Esophagus squamous epithelium (tissue), 5 donors: ENCODE results near the gene TWIST2. TPM values are rescaled to one million over a fixed set of nuclear protein-coding genes. Genes with fewer than 3 reads are reported as not detected.

Experiments used
- DNase-seq: peaks from one replicate; lab custom pipeline; 2025; lab: John Stamatoyannopoulos, UW
- H3K27ac ChIP-seq, 4 donors: fragments of 200-600 bp; sonication (generic); one replicate each; pipeline ENCODE4 v1.5.1; 2016 to 2019; ENCODE audit warnings: mild to moderate bottlenecking in 1 of 4
- H3K27me3 ChIP-seq, 4 donors: fragments of 200-600 bp; sonication (generic); 1 replicate in 3 of 4; 2 replicates in 1 of 4; pipeline versions ENCODE4 v1.5.1 to v1.6.0; 2017 to 2021; ENCODE audit warnings: antibody characterized with exemption in 1 of 4
- H3K36me3 ChIP-seq, 3 donors: fragments of 200-600 bp; sonication (generic); one replicate each; pipeline ENCODE4 v1.5.1; 2016 to 2019
- H3K4me1 ChIP-seq, 3 donors: fragments of 200-600 bp; sonication (generic); one replicate each; pipeline ENCODE4 v1.5.1; 2017 to 2019
- H3K4me3 ChIP-seq, 4 donors: fragments of 200-600 bp; sonication (generic); 1 replicate in 3 of 4; 2 replicates in 1 of 4; pipeline ENCODE4 v1.5.1; 2016 to 2019; ENCODE audit warnings: mild to moderate bottlenecking in 2 of 4, moderate library complexity in 1 of 4
- H3K9me3 ChIP-seq, 3 donors: fragments of 200-600 bp; sonication (generic); one replicate each; pipeline ENCODE4 v1.5.1; 2016 to 2019
- CTCF ChIP-seq, 6 experiments: fragments of 450-650 bp in 4 of 6; fragments of 200-600 bp in 2 of 6; sonication (generic) in 2 of 6; IDR thresholded peaks; one replicate each; pipeline ENCODE4 v1.5.1; 2016 to 2019; ENCODE audit warnings: antibody characterized with exemption in 6 of 6, mild to moderate bottlenecking in 4 of 6, moderate library complexity in 4 of 6
- POLR2A ChIP-seq, 4 donors: fragments of 450-650 bp; IDR thresholded peaks; one replicate each; pipeline ENCODE4 v1.6.1; 2017; ENCODE audit warnings: antibody characterized with exemption in 4 of 4, mild to moderate bottlenecking in 4 of 4, moderate library complexity in 3 of 4
- WGBS, 2 donors: methylation state at CpG; one replicate each; pipeline ENCODE4 v1.1.5; 2018; 5-methylcytosine and 5-hydroxymethylcytosine counted together
- intact Hi-C: fragments of 100-400 bp; cut with DNase I; formaldehyde crosslinking; loops from one replicate; pipeline ENCODE4 v1.15.0; 2022
- total RNA-seq, 4 donors: library from RNA; depleted of rRNA; stranded (reverse); fragments of >200 nt; gene quantifications; one replicate each; pipeline ENCODE4 v1.1.0, GENCODE V29; 2016
- donor health status: DM: yes; HTN: yes; CAD: no.

Gene TWIST2
- total RNA-seq, 4 donors from 2014 or later: 3.1 to 33.0 (median 4.9) TPM

GRCh38 chr2:238925816-238926521 lies 78.1 kb downstream of the TWIST2 start:
- Histone ChIP-seq H3K27ac (no peak overlapping the region), H3K36me3 (no peaks in the 10 kb centered on the region), H3K4me3 (no peak overlapping the region), H3K9me3 (no peaks in the 10 kb centered on the region), H3K4me1 (peaks cover 0 to 16% (median 14%) of the 10 kb centered on the region in 3 donors), H3K27me3 (peaks cover 0 to 70% (median 0%) of the 10 kb centered on the region in 4 donors)
- DNase-seq: no peak
- intact Hi-C loops: no loop called here
- WGBS, 2 donors: 74 to 87% methylated on average over 14 to 18 of the region's 20 CpGs
- TF ChIP-seq CTCF (IDR thresholded peaks at IDR 0.05) (no peak), POLR2A (IDR thresholded peaks at IDR 0.05) (no peak)

DNA sequence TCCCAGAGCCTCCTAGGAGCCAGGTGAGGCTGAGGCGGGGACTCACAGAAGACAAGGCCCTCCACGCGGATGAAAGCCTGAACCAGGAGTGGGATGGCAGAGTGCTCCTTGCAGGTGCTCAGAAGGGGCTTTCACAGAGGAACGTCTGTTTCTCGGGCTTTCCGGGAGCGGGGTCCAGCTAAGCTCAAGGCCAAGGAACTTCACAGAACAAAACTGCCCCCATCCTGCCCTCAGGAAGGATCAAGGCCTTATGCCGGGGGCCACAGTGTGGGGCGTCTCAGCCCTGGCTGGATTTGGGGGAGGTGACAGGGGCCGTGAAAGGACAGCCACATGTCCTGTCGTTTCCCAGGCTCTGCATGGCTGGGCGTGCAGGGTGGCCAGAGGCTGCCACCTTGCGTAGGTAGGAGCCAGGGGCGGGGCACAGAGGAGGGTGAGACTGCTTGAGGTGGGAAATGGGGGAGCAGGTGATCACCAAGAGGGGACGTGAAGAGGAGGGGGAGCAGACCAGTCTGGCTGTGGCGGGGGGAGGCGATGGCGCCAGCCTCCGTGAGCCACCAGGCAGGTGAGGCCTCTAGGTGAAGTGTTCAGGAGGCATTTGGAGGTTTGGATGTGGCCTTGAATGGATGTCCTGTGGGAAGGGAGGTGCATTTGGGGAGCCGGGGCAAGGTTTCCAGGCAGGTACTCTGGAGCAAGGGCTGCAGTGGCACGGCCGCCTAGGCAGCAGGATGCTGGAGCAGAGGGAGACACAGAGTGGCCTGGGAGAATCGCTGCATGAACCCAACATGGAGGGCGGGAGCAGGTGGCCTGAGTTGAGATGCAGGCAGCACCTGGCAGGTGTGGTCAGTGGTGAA lies 79.1 kb downstream of the TWIST2 start:
- no peaks in the 10 kb centered on the region for H3K9me3 ChIP-seq
- intact Hi-C loops: no loop called here
- H3K27ac ChIP-seq: no peak overlapping the region
- peaks cover 0 to 16% (median 14%) of the 10 kb centered on the region in 3 donors for H3K4me1 ChIP-seq
- H3K4me3 ChIP-seq: no peak overlapping the region
- no peaks in the 10 kb centered on the region for H3K36me3 ChIP-seq
- H3K27me3 ChIP-seq: peaks cover 0 to 66% (median 0%) of the 10 kb centered on the region in 4 donors
- 87 to 88% methylated on average over 16 to 18 of the region's 24 CpGs for WGBS, 2 donors
- no peak for DNase-seq
- TF ChIP-seq POLR2A (IDR thresholded peaks at IDR 0.05): no peak
- TF ChIP-seq CTCF (IDR thresholded peaks at IDR 0.05): no peak

DNA sequence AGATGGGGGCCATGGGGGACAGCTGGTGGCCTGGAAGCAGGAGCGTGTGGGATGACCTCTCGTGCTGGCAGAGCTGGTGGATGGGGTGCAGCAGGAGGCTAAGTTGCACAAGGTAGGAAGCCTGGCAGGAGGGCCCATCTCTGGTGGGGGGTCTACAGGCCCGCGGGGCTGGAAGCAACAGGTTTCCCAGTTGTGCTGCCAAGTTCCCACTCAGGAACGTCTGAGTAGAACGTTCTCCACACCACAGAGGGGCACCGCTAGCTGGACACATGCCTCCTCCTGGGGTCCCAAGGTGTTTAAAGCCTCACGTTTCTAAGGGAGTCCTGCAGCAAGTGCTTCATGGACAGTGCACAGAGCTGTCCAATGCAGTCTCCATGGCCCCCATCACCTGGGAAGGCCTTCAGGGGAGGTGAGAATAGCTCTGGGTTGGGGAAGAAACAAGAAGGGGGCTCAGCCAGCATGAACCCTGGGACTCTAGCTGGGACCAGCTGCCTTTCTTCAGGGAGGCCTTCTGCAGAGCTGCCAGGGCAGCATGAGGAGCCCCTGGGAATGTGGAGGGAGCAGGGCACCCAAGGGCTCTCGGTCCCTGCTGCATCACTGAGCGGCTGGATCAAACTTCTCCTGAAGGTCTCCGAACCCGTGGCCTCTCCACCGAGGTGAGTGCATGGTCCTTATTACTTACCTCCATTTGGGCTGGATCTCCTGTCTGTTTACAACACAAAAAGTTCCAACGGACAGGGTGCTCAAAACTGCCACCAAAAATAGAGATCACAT lies 80.0 kb downstream of the TWIST2 start:
- Histone ChIP-seq H3K27me3 (peaks cover 0 to 58% (median 0%) of the 10 kb centered on the region in 4 donors), H3K4me1 (peaks cover 0 to 16% (median 14%) of the 10 kb centered on the region in 3 donors), H3K4me3 (no peak overlapping the region), H3K27ac (no peak overlapping the region), H3K36me3 (no peaks in the 10 kb centered on the region), H3K9me3 (no peaks in the 10 kb centered on the region)
- intact Hi-C loops: no loop called here
- TF ChIP-seq POLR2A (IDR thresholded peaks at IDR 0.05) (no peak), CTCF (IDR thresholded peaks at IDR 0.05) (no peak)
- DNase-seq: no peak
- 82 to 86% methylated on average over 7 to 11 of the region's 14 CpGs for WGBS, 2 donors

DNA sequence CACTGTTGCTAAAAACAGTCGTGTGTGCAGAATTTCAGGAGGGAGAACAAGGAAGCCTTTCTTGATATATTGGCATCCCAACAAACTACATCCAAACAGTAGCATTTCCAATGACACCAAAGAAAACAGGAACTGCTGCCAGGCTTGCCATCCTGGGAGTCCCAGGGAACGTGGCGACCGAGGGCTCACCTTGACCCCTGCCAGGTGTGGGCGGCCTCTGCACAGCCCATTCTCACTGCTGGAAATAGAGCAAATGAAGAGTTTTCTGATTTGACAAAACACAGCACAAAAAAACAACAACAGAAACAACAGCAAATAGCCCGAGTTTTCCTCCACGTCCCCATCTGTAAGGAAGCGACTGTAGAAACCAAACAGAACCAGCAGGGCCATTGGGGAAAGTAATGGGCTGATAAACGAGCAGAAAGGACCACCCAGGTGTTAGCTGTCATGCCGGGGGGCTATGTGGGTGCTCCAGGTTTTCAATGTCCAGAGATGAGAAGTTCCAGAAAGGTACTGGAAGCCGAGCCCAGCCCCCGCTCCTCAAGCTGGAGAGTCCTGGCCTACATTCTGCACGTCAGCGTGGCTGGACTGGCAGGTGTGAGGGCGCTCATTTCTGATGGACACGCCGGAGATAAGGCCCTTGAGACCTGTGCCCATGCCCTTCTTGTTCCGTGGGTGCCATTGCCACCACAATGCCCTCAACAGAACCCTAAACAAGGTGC lies 80.8 kb downstream of the TWIST2 start:
- WGBS, 2 donors: 70 to 72% methylated on average over 12 to 14 of the region's 18 CpGs
- Histone ChIP-seq H3K4me1 (peaks cover 0 to 16% (median 14%) of the 10 kb centered on the region in 3 donors), H3K36me3 (no peaks in the 10 kb centered on the region), H3K27ac (peak overlapping the region in 2 of 4 donors; percentile 69 to 77), H3K4me3 (no peak overlapping the region), H3K9me3 (no peaks in the 10 kb centered on the region), H3K27me3 (peaks cover 0 to 57% (median 0%) of the 10 kb centered on the region in 4 donors)
- intact Hi-C loops: no loop called here
- no peak for DNase-seq
- no peak for TF ChIP-seq CTCF (IDR thresholded peaks at IDR 0.05)
- no peak for TF ChIP-seq POLR2A (IDR thresholded peaks at IDR 0.05)
